Head of caudate nucleus (tissue), 42 donors: ENCODE results near the gene MCM9.

Experiments
- DNase-seq, 42 donors: peaks; one replicate each; pipeline versions ENCODE4 v3.0.0 to v3.0.0-alpha.2; 2020 to 2021; ENCODE audit warnings: mixed read lengths in 7 of 42
- intact Hi-C: fragments of 100-400 bp; cut with DNase I; formaldehyde crosslinking; loops from one replicate; pipeline ENCODE4 v1.15.0; 2022

Gene MCM9

GRCh38 chr6:118896339-118897136 lies 38.4 kb downstream of the MCM9 start:
- intact Hi-C loops = no loop called here
- no peak for DNase-seq

DNA sequence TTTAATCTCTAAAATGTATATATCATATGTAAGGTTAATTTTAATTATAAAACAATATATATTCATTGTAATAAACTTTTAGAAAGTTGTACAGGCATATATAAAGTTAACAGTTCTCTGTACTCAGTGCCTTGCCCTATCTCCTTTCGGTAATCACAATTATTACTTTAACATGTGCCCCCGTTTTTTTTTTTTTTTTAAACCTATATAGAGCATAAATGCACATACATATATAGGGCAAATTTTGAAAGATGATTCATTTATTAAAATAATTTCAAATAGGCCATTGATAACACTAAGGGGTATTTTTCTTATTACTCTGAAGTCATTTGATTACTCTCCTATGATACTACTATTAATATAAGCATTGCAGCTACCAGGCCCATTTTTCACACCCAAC lies 39.1 kb downstream of the MCM9 start:
- no peak for DNase-seq
- intact Hi-C loops = loop anchor here (2.0 kb wide), 1 partner anchor 39 kb away; the partner anchor contains the start of gene MCM9

- intact Hi-C loops = loop anchor here (2.0 kb wide), 1 partner anchor 40 kb away; the partner anchor contains the start of gene MCM9
- DNase-seq = no peak
These were observed 39.7 kb downstream of the MCM9 start for GRCh38 chr6:118895261-118895560.

GRCh38 chr6:118894425-118895260 lies 40.3 kb downstream of the MCM9 start:
- peak; percentile 8 to 83 (median 61) for DNase-seq
- intact Hi-C loops = loop anchor here (2.0 to 5.0 kb wide), 2 partner anchors 40 to 242 kb away; partner anchors contain the start of genes CEP85L and MCM9

GRCh38 chr6:118893807-118894424 lies 41.0 kb downstream of the MCM9 start, which contains the start of gene ASF1A:
TSS of gene ASF1A (plus strand) at chr6:118894152. CDS start at chr6:118894414, 262 bp downstream.
- DNase-seq = peak; percentile 90 to 99 (median 98)
- intact Hi-C loops = loop anchor here (2.0 to 5.0 kb wide), 2 partner anchors 41 to 242 kb away; partner anchors contain the start of genes CEP85L and MCM9

GRCh38 chr6:118893064-118893806 lies 41.7 kb downstream of the MCM9 start:
- intact Hi-C loops = loop anchor here (5.0 kb wide), 1 partner anchor 241 kb away; the partner anchor contains the start of gene CEP85L
- peak in 21 of 42 donors; percentile 5 to 49 (median 29) for DNase-seq

DNA sequence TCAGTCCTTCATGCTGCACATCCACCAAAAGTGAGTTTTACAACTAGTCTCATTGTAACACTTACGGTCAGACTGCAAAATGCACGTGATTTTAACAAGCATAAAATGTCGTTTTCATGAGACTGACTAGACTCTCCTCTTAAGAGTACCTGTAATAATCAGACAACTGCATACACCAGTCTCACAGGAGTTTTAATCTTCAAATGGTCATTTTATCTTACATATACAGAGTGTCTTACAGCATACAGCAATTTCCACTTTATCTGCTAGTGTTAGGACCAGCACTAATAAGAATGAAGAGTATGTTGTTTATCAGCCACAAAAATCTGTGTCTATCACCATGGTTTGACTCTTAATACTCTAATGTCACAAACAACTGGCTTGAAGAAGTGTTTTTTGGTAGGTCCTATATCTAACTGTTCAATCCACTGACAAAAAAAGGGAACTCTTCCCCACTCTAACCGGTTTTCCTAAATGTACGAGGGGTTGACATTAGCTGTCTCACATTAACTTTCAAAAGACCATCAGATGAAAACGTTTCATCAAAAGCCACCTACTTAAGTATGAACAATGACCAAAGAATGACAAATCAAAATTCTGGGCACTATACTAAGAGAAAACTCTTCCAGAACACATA lies 42.5 kb downstream of the MCM9 start:
- intact Hi-C loops = loop anchor here (5.0 kb wide), 1 partner anchor 240 kb away; the partner anchor contains the start of gene CEP85L

DNA sequence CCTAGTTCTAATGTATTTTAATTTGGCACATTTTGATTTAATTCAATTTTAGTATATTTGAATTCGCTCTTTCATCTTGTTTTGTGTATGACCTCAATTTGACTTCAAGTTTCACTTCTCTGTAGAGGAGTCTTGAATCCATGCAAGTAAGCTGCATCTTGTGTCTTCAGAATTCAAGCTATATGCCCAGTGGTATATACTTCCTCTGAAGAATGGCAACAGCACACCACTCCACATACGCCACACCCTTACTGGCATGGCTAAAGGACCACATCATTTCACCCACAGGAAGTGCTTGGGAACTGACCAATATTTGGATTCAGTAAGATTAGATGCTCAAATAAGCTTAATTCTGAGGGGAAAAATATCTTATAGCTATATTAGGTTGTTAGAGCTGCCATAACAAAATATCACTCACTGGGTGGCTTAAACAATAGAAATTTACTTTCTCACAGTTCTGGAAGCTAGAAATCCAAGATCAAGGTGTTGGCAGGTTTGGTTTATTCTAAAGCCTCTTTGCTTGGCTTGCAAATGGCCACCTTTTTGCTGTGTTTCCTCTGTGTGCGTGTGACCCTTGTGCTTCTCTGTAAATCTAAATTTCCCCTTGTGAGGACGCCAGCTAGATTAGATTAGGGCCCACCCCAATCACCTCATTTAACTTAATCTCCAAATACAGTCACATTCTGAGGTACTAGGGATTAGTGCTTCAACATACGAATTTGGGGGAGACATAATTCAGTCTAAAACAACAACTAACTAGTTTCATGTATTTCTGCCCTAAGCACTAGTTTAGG lies 43.8 kb downstream of the MCM9 start:
- intact Hi-C loops = loop anchor here (5.0 kb wide), 1 partner anchor 239 kb away; the partner anchor contains the start of gene CEP85L
- no peak for DNase-seq

More for the DNA sequence above, 42.5 kb downstream of the MCM9 start:
- no peak for DNase-seq

- intact Hi-C loops = no loop called here
- no peak for DNase-seq
These were observed 45.8 kb downstream of the MCM9 start for GRCh38 chr6:118889163-118889562.

DNA sequence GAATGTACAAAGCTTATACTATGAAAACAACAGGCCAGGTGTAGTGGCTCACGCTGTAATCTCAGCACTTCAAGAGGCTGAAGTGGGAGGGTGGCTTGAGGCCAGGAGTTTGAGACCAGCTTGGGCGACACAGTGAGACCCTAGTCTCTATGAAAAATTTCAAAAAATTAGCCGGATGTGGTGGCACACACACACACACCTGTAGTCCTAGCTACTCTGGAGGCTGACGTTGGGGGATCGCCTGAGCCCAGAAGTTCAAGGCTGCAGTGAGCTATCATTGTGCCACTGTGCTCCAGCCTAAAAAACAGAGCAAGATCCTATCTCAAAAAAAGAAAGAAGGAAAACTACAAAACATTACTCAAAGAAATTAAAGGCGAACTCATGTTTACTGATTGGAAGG lies 48.3 kb downstream of the MCM9 start:
- intact Hi-C loops = no loop called here
- no peak for DNase-seq

- intact Hi-C loops = no loop called here
These were observed 52.5 kb downstream of the MCM9 start for GRCh38 chr6:118882314-118882905.

GRCh38 chr6:118881440-118882313 lies 53.3 kb downstream of the MCM9 start:
- no peak for DNase-seq
- intact Hi-C loops = no loop called here

More at GRCh38 chr6:118882314-118882905, 52.5 kb downstream of the MCM9 start:
- DNase-seq = no peak

DNA sequence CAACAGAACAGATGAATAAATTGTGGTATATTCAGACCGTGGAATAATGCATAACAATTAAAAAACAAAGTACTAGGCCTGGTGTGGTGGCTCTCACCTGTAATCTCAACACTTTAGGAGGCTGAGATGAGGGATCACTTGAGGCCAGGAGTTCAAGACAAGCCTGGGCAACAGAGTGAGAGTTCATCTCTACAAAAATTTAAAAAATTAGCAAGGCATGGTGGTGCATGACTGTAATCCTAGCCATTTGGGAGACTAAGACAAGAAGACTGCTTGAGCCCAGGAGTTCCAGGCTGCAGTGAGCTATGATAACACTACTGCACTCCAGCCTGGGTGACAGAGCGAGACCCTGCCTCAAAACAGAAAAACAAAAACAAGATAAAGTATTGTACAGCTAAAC lies 57.2 kb downstream of the MCM9 start:
- DNase-seq = no peak
- intact Hi-C loops = no loop called here

GRCh38 chr6:118876814-118877213 lies 58.1 kb downstream of the MCM9 start:
- intact Hi-C loops = no loop called here
- DNase-seq = no peak

- intact Hi-C loops = no loop called here
- no peak for DNase-seq
These were observed 58.8 kb downstream of the MCM9 start for GRCh38 chr6:118876198-118876597.

GRCh38 chr6:118875672-118876071 lies 59.3 kb downstream of the MCM9 start:
- DNase-seq = no peak
- intact Hi-C loops = no loop called here
